ENCODE data around the gene CSTF1. TPM values are rescaled to one million over a fixed set of nuclear protein-coding genes. Genes with fewer than 3 reads are reported as not detected.

CSTF1 gene
- total and polyA plus RNA-seq, 2 of the 8 experiments (the other 6 are each of a cell fraction or from before 2014, with no cell fraction given) = 59.4 to 83.5 TPM

DNA sequence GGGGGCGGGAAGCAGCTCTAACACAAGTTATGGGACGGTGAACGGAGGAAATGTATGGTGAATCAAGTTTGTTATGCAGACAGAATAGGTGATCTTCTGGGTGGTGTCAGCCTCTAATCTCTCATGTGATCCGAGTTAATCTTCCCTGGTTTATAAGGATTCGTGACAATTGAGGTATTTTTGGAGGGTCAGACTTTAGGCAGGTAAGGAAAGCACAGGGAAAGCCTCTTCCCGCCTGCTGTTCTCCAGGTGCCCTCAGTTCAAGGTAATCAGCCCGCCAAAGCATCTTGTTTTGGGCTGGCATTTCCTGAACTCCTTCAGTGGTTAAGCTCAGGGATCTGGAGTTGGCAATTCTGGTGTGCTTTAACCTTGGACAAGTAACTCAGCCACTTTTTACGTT is 1.2 kb downstream of the CSTF1 start:
- WGBS, 2 experiments (ENCODE audit: extremely low coverage in 1 of 2, insufficient coverage in 1 of 2, insufficient read length in 1 of 2, insufficient replicate concordance in 2 of 2, low coverage in 1 of 2, low lambda C conversion rate in 2 of 2, missing lambda C conversion rate in 1 of 2) = 77% methylated on average over 8 of the region's 8 CpGs; no CpG with 5 or more reads in 1 of the 2 experiments
- no peaks in the 10 kb centered on the region for H3K27me3 ChIP-seq (replicated peaks in 1 of 4; ENCODE audit: control insufficient read depth in 3 of 4, extremely low read depth in 1 of 4, insufficient read depth in 3 of 4, low read length in 3 of 4)
- H2AFZ ChIP-seq (ENCODE audit: low read length) = no peak overlapping the region
- peaks cover 28 to 69% of the 10 kb centered on the region in 2 experiments for H3K79me2 ChIP-seq (ENCODE audit: control insufficient read depth in 1 of 2, insufficient read depth in 2 of 2, low read length in 2 of 2)
- H2AK5ac ChIP-seq (ENCODE audit: low read depth, low read length) = no peak overlapping the region
- H3K56ac ChIP-seq (replicated peaks; ENCODE audit: insufficient read length, low read depth, low read length) = no peak overlapping the region
- H3K23me2 ChIP-seq (ENCODE audit: low read depth, low read length) = peaks cover 3% of the 10 kb centered on the region
- ChIA-PET POLR2A (ENCODE audit: partially characterized antibody) (interaction anchor here (1.4 to 3.1 kb wide), 3 partner anchors 18 to 34 kb away, joined by 3 to 10 read pairs (median 4); partner anchors contain the start of genes CASS4 and FAM210B), CTCF (ENCODE audit: partially characterized antibody) (no interaction called here)
- peaks cover 25 to 50% (median 46%) of the 10 kb centered on the region in 4 experiments for H3K36me3 ChIP-seq (ENCODE audit: control insufficient read depth in 2 of 4, insufficient read depth in 4 of 4, low read length in 3 of 4)
- no peak overlapping the region for H3K23ac ChIP-seq (ENCODE audit: insufficient read length)
- H3K79me1 ChIP-seq (ENCODE audit: low read depth, low read length) = peaks cover 10% of the 10 kb centered on the region
- no peak overlapping the region for H4K5ac ChIP-seq (ENCODE audit: insufficient read length, low read depth, low read length)
- no peak overlapping the region for H3K14ac ChIP-seq (ENCODE audit: insufficient read length)
- no peak for FAIRE-seq
- no peak overlapping the region for H2BK20ac ChIP-seq (ENCODE audit: low read length)
- H3K4me2 ChIP-seq (ENCODE audit: insufficient read depth in 1 of 2, low read depth in 2 of 2, low read length in 2 of 2) = peak overlapping the region; percentile 97
- no peak overlapping the region for H4K8ac ChIP-seq (ENCODE audit: extremely low read depth, insufficient read depth, low read length)
- no peak for DNase-seq (ENCODE audit: low read depth in 1 of 2, low spot score in 2 of 2)
- peak overlapping the region in 3 of 4 experiments; percentile 6 to 97 (median 57); a peak in 5 of 7 replicates for H3K9ac ChIP-seq (replicated peaks in 1 of 4; ENCODE audit: extremely low read depth in 1 of 4, low read depth in 3 of 4, low read length in 3 of 4)
- no peak overlapping the region for H3K4ac ChIP-seq (replicated peaks; ENCODE audit: insufficient read length, low read depth, low read length)
- H3K27ac ChIP-seq (ENCODE audit: low read depth, low read length) = no peak overlapping the region
- no peaks in the 10 kb centered on the region for H3K9me3 ChIP-seq (ENCODE audit: insufficient read depth in 2 of 2, low read depth in 1 of 2, low read length in 1 of 2)
- peaks cover 3 to 7% (median 4%) of the 10 kb centered on the region in 4 experiments; a peak in 5 of 7 replicates for H3K4me1 ChIP-seq (replicated peaks in 1 of 4; ENCODE audit: control insufficient read depth in 3 of 4, insufficient read depth in 4 of 4, low read length in 3 of 4)
- H2BK120ac ChIP-seq (replicated peaks; ENCODE audit: low read depth, low read length) = no peak overlapping the region
- TF ChIP-seq RXRA (IDR thresholded peaks at IDR 0.05; ENCODE audit: insufficient read depth, low read depth, low read length) = no peak
- TF ChIP-seq NANOG (IDR thresholded peaks at IDR 0.05; ENCODE audit: insufficient read depth, low read depth, low read length, poor library complexity, severe bottlenecking) = no peak
- no peak for TF ChIP-seq RAD21 (IDR thresholded peaks at IDR 0.05 in 1 of 2, conservative IDR thresholded peaks at IDR 0.05 in 1 of 2; ENCODE audit: low read depth in 2 of 2, low read length in 2 of 2)
- TF ChIP-seq NRF1 (IDR thresholded peaks at IDR 0.05; ENCODE audit: low read depth, low read length) = no peak
- no peak for TF ChIP-seq TAF7 (optimal IDR thresholded peaks at IDR 0.05; ENCODE audit: borderline replicate concordance, low read depth, low read length)
- no peak for TF ChIP-seq TEAD4 (IDR thresholded peaks at IDR 0.05; ENCODE audit: low read depth, low read length)
- no peak for TF ChIP-seq RFX5 (IDR thresholded peaks at IDR 0.05; ENCODE audit: borderline replicate concordance, low read depth, low read length)
- no peak overlapping the region for H2BK12ac ChIP-seq (ENCODE audit: low read depth, low read length)
- no peak overlapping the region for H2BK5ac ChIP-seq (ENCODE audit: low read depth, low read length)
- peak overlapping the region; percentile 88 to 99 (median 98) for H3K4me3 ChIP-seq (ENCODE audit: extremely low read depth in 1 of 4, insufficient read depth in 2 of 4, low read depth in 3 of 4, low read length in 4 of 4)
- H4K91ac ChIP-seq (replicated peaks; ENCODE audit: insufficient read length, low read length) = no peak overlapping the region
- peaks cover 4 to 6% of the 10 kb centered on the region in 2 experiments for H4K20me1 ChIP-seq (replicated peaks in 1 of 2; ENCODE audit: control insufficient read depth in 1 of 2, insufficient read depth in 2 of 2, low read length in 2 of 2)
- no peak overlapping the region for H2BK15ac ChIP-seq (ENCODE audit: low read length)
- no peak overlapping the region for H3K18ac ChIP-seq (ENCODE audit: extremely low read depth, low read length)
